Activated naive CD4-positive, alpha-beta T cell treated with anti-CD3 and anti-CD28 coated beads, Interleukin-2, amount 10 ng/mL, durations not matched to agents 7 days and 5 days (primary cell): Measurements from ENCODE around the gene MYOF.
"Not testable (repeated sequence)": the region's sequence is repeated elsewhere in the genome, so short reads cannot be mapped to it uniquely, and the experiment has no call there.

Source experiments
- CTCF ChIA-PET: fragments of 350-600 bp; sonication (Branson Sonifier 250); formaldehyde crosslinking; loops from one replicate; lab custom pipeline; 2021; ENCODE audit warnings: antibody characterized with exemption; lab: Charles Lee
- DNase-seq: peaks from one replicate; pipeline ENCODE4 v3.0.0-alpha.2; 2020
- H3K27ac Mint-ChIP-seq: one replicate; pipeline ENCODE4 v1.8.0; 2021; ENCODE audit warnings: mild to moderate bottlenecking, moderate library complexity, mixed read lengths
- H3K27me3 Mint-ChIP-seq: one replicate; pipeline ENCODE4 v1.8.0; 2021; ENCODE audit warnings: mild to moderate bottlenecking, mixed read lengths
- H3K36me3 Mint-ChIP-seq: one replicate; pipeline ENCODE4 v1.8.0; 2021; ENCODE audit warnings: mixed read lengths
- H3K4me1 Mint-ChIP-seq: one replicate; pipeline ENCODE4 v1.8.0; 2021; ENCODE audit warnings: mixed read lengths
- H3K4me3 Mint-ChIP-seq: one replicate; pipeline ENCODE4 v1.8.0; 2021; ENCODE audit warnings: mild to moderate bottlenecking, moderate library complexity, mixed read lengths
- H3K9me3 Mint-ChIP-seq: one replicate; pipeline ENCODE4 v1.8.0; 2021; ENCODE audit warnings: mixed read lengths

The MYOF gene

DNA sequence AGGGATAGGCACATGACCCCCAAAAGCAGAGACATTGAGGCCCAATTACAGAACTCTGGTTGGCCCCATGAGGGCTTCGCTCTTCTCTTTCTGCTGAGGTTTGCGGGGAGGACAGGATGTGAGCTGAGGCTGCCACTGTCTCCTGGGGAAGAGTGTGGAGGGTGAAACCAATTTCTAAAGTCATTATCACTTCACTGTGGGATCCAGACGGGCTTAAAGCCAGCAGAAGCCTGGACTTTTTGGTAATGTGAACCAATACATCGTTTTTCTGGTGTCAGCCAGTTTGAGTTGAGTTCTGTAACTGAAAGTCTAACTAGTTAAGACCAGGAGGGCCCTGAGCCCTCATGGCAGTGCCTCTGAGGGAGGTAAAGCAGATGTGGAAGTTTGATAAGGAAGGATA lies 163.0 kb downstream of the MYOF start:
- H3K36me3 Mint-ChIP-seq = no peaks in the 10 kb centered on the region
- peaks cover 7% of the 10 kb centered on the region for H3K4me1 Mint-ChIP-seq
- H3K27me3 Mint-ChIP-seq = no peaks in the 10 kb centered on the region
- DNase-seq = no peak
- H3K9me3 Mint-ChIP-seq = no peaks in the 10 kb centered on the region
- H3K4me3 Mint-ChIP-seq = no peak overlapping the region
- H3K27ac Mint-ChIP-seq = no peak overlapping the region
- CTCF ChIA-PET = interaction anchor here (0.6 kb wide), 1 partner anchor 9 kb away, joined by 3 read pairs; no protein-coding TSS in a partner anchor

DNA sequence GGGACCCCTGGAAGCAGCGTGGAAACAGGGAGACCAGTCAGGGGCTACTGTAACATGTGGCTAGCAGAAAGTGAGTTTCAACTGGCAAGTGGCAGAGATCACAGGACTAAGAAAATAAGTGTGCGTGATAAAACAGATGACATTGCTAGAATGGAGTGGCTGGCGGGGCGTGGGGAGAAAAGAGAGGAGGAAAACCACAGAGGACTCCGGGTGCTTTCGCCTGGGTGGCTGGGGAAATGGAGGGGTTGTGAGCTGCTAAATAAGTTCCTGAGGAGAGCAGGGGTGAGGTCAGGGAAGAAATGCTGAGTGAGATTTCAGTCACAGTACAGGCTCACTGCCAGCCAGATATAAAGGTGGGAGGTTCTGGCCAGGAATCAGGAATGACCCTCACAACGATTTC lies 166.9 kb downstream of the MYOF start:
- H3K4me1 Mint-ChIP-seq = peaks cover 7% of the 10 kb centered on the region
- no peak overlapping the region for H3K27ac Mint-ChIP-seq
- no peak overlapping the region for H3K4me3 Mint-ChIP-seq
- H3K9me3 Mint-ChIP-seq = no peaks in the 10 kb centered on the region
- CTCF ChIA-PET = no interaction called here
- H3K36me3 Mint-ChIP-seq = no peaks in the 10 kb centered on the region
- no peak for DNase-seq
- no peaks in the 10 kb centered on the region for H3K27me3 Mint-ChIP-seq

DNA sequence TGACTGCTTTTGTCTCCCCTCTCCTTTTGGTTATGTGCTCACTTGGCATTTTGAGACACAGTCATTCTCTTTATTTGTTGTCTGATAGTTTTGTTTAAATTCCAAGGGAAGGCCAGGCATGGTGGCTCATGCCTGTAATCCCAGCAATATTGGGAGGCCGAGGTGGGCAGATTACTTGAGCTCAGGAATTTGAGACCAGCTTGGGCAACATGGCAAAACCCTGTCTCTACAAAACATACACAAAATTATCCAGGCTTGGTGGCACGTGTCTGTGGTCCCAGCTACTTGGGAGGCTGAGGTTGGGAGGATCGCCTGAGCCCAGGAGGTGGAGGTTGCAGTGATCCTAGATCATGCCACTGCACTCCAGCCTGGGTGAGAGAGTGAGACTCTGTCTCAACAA lies 167.5 kb downstream of the MYOF start:
- H3K4me1 Mint-ChIP-seq, H3K27me3 Mint-ChIP-seq, H3K36me3 Mint-ChIP-seq, DNase-seq, H3K27ac Mint-ChIP-seq, H3K9me3 Mint-ChIP-seq, H3K4me3 Mint-ChIP-seq, CTCF ChIA-PET: not testable (repeated sequence)

DNA sequence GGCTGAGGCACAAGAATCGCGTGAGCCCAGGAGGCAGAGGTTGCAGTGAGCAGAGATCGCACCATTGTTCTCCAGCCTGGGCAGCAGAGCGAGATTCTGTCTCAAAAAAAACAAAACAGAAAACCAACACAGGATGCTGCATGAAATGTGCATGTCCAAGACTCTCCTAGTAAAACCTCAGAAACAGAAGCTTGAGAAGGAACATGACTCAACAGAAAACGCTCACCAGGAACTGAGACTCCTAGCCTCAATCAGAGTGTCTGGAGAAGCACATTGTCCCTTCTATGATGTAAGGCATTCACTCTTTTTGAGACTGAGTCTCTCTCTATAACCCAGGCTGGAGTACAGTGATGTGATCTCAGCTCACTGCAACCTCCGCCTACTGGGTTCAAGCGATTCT lies 168.3 kb downstream of the MYOF start:
- no peak for DNase-seq
- H3K36me3 Mint-ChIP-seq = no peaks in the 10 kb centered on the region
- peaks cover 7% of the 10 kb centered on the region for H3K4me1 Mint-ChIP-seq
- CTCF ChIA-PET = no interaction called here
- no peak overlapping the region for H3K4me3 Mint-ChIP-seq
- no peak overlapping the region for H3K27ac Mint-ChIP-seq
- no peaks in the 10 kb centered on the region for H3K27me3 Mint-ChIP-seq
- H3K9me3 Mint-ChIP-seq = no peaks in the 10 kb centered on the region

DNA sequence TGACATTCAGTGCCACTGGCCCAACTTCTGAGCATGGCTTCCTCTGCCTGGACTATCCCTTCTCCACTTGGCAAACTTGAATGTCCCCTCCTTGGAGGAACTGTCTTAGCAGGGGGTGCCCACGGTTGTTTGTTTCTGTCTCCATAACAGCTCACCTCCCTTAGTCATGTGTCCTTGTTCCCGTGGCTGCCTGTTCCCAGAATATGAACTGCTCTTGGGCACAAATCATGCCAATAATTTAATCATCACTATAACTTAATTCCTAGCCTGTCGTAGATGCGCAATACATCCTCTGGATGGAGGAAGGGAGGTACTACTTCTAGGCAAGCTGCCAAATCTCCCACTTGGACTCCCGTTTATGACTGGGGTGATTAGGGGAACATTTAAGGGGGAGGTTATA lies 173.1 kb downstream of the MYOF start:
- Mint-ChIP-seq H3K27me3 (no peaks in the 10 kb centered on the region), H3K36me3 (no peaks in the 10 kb centered on the region), H3K9me3 (no peaks in the 10 kb centered on the region), H3K4me1 (no peaks in the 10 kb centered on the region), H3K27ac (no peak overlapping the region), H3K4me3 (no peak overlapping the region)
- no peak for DNase-seq
- CTCF ChIA-PET = no interaction called here

DNA sequence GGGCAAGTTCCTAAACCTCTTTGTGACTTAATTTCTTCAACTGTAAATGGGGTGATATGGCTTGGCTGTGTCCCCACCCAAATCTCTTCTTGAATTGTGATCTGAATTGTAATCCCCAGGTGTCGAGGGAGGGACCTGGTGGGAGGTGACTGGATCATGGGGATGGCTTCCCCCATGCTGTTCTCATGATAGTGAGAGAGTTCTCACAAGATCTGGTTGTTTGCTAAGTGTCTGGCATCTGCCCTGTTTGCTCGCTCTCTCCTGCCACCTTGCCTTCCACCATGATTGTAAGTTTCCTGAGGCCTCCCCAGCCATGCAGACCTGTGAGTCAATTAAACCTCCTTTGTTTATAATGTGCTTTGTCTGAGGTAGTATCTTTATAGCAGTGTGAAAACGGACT lies 177.0 kb downstream of the MYOF start:
- no peaks in the 10 kb centered on the region for H3K27me3 Mint-ChIP-seq
- H3K9me3 Mint-ChIP-seq = no peaks in the 10 kb centered on the region
- no peak overlapping the region for H3K27ac Mint-ChIP-seq
- no peaks in the 10 kb centered on the region for H3K4me1 Mint-ChIP-seq
- no peaks in the 10 kb centered on the region for H3K36me3 Mint-ChIP-seq
- CTCF ChIA-PET = no interaction called here
- no peak for DNase-seq
- H3K4me3 Mint-ChIP-seq = no peak overlapping the region

DNA sequence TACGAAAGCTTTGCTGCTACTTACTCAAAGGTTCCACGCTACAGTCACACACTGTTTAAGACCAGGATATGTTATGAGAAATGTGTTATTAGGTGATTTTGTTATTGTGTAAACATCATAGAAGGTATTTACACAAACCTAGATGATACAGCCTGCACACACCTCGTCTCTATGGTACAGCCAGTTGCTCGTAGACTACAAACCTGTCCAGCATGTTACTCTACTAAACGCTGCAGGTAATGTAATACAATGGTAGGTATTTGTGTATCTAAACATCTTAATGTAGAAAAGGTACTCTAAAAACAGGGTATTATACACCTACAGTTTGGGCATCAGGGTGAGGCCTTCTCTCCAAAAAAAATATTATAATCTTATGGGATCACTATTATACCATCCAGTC lies 181.2 kb downstream of the MYOF start:
- H3K36me3 Mint-ChIP-seq = no peaks in the 10 kb centered on the region

DNA sequence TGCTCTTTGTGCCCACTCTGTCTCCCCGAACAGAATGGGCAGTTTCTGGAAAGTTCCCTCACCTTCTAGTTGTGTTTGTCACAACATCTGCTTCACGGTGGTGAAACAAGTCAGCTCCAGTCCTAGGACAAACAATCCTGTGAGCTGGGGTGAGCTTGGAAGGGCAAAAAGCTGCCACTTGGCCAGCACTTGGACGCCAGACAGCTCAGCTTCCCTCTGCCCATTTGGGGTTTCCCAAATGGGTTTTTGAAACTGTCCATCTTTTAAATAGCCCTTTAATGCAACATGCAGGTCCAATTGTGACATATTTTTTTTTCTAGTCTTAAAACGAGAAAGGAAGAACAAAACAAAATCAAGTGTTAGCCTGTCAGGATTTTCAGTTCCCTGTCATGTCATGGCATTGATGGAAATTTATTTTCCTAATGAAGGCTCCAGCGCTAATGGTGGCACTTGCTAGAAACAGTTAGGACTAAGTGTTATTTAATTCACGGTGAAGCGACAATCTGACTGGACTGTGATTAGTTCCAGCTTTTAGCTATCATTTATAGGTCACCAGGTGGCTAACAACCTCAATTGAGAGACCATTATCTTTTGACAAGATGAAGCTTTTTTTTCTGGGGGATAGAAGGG lies 181.7 kb downstream of the MYOF start:
- CTCF ChIA-PET = interaction anchor here (1.0 to 2.2 kb wide), 3 partner anchors 9 to 53 kb away, joined by 3 to 4 read pairs (median 4); no protein-coding TSS in a partner anchor
- Mint-ChIP-seq H3K27ac (no peak overlapping the region), H3K27me3 (peaks cover 3% of the 10 kb centered on the region), H3K4me3 (no peak overlapping the region), H3K36me3 (no peaks in the 10 kb centered on the region), H3K4me1 (no peaks in the 10 kb centered on the region), H3K9me3 (no peaks in the 10 kb centered on the region)
- no peak for DNase-seq

More for the DNA sequence above, 181.2 kb downstream of the MYOF start:
- Mint-ChIP-seq H3K4me3 (no peak overlapping the region), H3K27ac (no peak overlapping the region), H3K9me3 (no peaks in the 10 kb centered on the region), H3K4me1 (no peaks in the 10 kb centered on the region), H3K27me3 (peaks cover 3% of the 10 kb centered on the region)
- CTCF ChIA-PET = interaction anchor here (2.2 kb wide), 1 partner anchor 49 kb away, joined by 4 read pairs; no protein-coding TSS in a partner anchor
- DNase-seq = no peak

DNA sequence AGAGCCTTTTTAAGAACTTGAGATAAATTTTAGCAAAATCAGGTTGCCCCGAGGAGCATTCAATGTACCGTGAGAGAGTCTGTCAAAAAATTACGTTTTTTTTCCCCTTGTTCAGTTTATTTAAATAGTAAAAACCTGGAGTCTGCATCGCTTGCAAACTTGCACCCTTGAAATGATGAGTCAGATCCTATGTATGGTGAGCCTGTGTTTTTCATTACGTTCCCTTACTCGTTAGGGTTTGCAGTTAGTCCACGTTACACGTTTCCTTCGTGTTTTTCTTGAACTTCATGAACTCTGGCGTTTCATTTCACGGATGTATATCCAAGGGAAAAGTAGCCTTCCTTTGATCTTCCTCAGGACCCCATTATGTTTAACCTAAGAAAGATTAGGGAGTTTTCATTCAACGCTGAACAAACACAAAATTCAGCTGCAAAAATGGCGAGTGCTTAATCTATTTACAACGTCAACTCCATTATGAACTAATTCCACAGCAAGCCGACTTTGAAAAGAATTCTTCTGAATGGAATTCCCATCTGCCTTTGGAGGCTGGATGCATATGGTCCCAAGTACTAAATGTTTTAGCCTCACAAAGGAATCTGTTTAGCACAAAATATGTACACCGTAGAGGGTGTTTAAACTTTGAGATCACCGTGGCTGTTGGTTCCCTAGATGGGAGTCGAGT lies 182.4 kb downstream of the MYOF start:
- Mint-ChIP-seq H3K27ac (no peak overlapping the region), H3K27me3 (peaks cover 3% of the 10 kb centered on the region), H3K36me3 (no peaks in the 10 kb centered on the region), H3K4me1 (no peaks in the 10 kb centered on the region), H3K4me3 (no peak overlapping the region), H3K9me3 (no peaks in the 10 kb centered on the region)
- CTCF ChIA-PET = interaction anchor here (1.0 to 2.2 kb wide), 3 partner anchors 8 to 54 kb away, joined by 3 to 4 read pairs (median 4); no protein-coding TSS in a partner anchor
- DNase-seq = no peak

DNA sequence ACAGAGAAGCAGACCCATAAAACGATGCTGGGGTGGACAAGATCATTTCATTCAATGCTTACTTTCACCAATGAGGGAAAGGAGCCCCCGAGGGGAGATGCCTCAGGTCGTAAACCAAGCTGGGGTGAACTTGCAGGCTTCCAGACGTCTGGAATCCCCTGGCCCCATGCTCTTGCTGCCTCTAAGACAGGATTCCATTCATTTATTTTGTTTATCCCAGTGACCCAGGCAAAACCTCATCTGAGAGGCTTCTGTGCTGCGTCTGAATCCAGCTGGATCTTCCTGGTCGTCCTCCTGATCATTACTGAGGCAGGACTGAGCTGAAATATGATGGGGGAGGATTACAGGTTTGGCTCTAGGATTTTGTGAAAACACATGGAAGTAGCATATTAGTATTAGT lies 182.9 kb downstream of the MYOF start:
- Mint-ChIP-seq H3K4me1 (no peaks in the 10 kb centered on the region), H3K27me3 (peaks cover 3% of the 10 kb centered on the region), H3K4me3 (no peak overlapping the region), H3K36me3 (no peaks in the 10 kb centered on the region), H3K9me3 (no peaks in the 10 kb centered on the region), H3K27ac (no peak overlapping the region)
- CTCF ChIA-PET = interaction anchor here (2.2 kb wide), 1 partner anchor 50 kb away, joined by 4 read pairs; no protein-coding TSS in a partner anchor
- no peak for DNase-seq

DNA sequence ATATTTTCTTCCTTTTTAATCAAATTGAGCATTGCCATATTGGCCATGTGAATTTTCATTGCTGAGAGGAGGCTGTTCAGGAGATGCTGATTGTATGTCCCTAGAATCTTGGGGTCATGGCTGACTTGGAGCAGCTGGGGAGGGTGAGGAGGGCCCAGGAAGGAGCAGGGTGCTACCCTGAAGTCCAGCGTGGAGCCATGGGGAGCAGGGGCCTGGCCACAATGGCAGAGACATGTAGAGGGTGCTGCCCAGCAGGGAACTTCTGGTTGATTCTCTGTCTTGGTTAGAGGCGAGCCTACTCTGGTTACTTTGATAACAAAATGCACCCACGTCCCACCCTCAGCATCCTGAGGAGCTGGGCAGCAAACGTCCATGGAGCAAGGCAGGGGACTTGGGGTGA lies 186.0 kb downstream of the MYOF start:
- no peaks in the 10 kb centered on the region for H3K4me1 Mint-ChIP-seq
- CTCF ChIA-PET = interaction anchor here (0.6 to 1.6 kb wide), 3 partner anchors 11 to 374 kb away, joined by 3 to 5 read pairs (median 3); no protein-coding TSS in a partner anchor
- no peak overlapping the region for H3K27ac Mint-ChIP-seq

DNA sequence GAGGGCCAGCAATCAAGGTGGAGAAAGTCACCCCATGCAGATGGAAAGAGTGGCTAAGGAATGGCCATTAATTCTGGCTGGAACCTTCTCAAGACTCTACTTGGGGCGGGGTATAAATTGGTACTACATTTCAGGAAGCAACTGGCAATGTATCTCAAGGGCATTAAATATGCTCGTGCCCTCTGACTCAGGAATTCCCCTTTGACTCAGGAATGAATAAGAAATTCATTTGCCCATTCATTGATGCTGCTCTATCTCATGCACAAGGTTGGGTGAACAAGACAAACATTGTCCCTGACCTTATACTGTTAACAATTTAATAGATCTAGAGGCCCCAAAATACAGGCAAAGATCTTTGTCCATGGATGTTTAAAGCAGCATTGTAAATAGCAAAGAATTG lies 188.1 kb downstream of the MYOF start:
- Mint-ChIP-seq H3K4me1 (no peaks in the 10 kb centered on the region), H3K4me3 (no peak overlapping the region), H3K27ac (no peak overlapping the region), H3K9me3 (no peaks in the 10 kb centered on the region), H3K27me3 (peaks cover 3% of the 10 kb centered on the region), H3K36me3 (no peaks in the 10 kb centered on the region)
- DNase-seq = no peak
- CTCF ChIA-PET = no interaction called here

More for the DNA sequence above, 186.0 kb downstream of the MYOF start:
- no peak for DNase-seq
- Mint-ChIP-seq H3K36me3 (no peaks in the 10 kb centered on the region), H3K4me3 (no peak overlapping the region), H3K27me3 (peaks cover 3% of the 10 kb centered on the region), H3K9me3 (no peaks in the 10 kb centered on the region)

DNA sequence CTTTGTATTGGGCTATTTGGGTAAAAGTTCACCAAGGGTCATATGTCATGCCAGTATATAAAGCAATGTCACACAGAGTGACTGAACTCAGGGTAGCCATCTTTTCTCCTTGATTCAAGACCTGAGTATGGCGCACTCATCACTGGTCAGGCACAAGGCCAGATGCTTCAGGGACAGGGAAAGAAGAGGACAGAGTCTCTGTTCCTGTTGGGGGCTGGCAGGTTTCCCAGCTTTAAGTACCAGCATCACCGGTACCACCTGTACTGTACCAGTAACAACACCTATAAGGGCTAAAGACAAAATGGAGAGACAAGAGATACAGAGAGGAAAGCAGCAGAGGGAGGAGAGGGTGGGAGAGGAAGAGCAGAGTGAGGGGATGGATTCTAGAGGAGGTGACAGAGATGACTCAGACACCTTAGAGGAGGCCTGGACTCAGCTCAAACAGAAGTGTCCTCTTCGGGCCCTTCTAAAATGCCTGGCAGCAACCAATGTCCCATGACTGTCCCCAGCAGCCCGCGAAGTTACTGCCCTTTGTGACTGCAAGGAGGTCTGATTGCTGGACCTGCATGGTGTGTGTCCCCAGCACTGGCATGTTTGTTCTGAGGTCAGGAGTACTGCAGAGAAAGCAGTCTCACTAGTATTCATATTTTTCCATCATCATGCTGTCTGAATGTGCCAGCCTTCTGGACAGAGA lies 191.3 kb downstream of the MYOF start:
- CTCF ChIA-PET = interaction anchor here (0.9 to 2.1 kb wide), 5 partner anchors 11 to 285 kb away, joined by 3 to 6 read pairs (median 4); no protein-coding TSS in a partner anchor
- no peak overlapping the region for H3K27ac Mint-ChIP-seq

More for the DNA sequence above, 191.3 kb downstream of the MYOF start:
- H3K36me3 Mint-ChIP-seq = no peaks in the 10 kb centered on the region
- no peaks in the 10 kb centered on the region for H3K27me3 Mint-ChIP-seq
- no peak for DNase-seq
- H3K4me1 Mint-ChIP-seq = no peaks in the 10 kb centered on the region
- no peak overlapping the region for H3K4me3 Mint-ChIP-seq
- no peaks in the 10 kb centered on the region for H3K9me3 Mint-ChIP-seq
